ENCODE data around the gene BTBD18.
A peak's percentile ranks its signal among the peaks of the same experiment; 100 is the strongest.

BTBD18 gene

DNA sequence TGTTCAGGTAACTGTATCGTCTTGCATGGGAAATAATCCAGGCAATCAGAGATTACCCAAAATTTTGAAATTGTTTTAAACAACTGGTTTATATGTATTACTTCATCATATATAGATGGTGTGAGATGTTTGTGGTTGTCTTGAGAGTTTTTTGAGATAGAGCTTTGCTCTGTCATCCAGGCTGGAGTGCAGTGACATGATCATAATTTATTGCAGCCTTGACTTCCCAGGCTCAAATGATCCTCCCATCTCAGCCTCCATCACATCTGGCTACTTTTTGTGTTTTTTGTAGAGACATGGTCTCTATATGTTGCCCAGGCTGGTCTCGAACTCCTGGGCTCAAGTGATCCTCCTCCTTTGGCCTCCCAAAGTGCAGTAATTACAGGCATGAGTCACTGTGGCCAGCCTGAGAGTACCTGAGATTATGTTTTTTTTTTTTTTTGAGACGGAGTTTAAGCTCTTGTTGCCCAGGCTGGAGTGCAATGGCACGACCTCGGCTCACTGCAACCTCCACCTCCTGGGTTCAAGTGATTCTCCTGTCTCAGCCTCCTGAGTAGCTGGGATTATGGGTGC, 21.5 kb upstream of the BTBD18 start:
- H3K27me3 ChIP-seq (ENCODE audit: control insufficient read depth in 1 of 2, insufficient read depth in 1 of 2, low read length in 2 of 2) = no peaks in the 10 kb centered on the region
- no peak overlapping the region for H3K4ac ChIP-seq (ENCODE audit: low read depth in 1 of 2, low read length in 2 of 2)
- DNase-seq = peak; percentile 15
- H2BK120ac ChIP-seq (ENCODE audit: low read depth, low read length) = no peak overlapping the region
- no peak overlapping the region for H2BK5ac ChIP-seq (ENCODE audit: low read depth, low read length, poor library complexity, severe bottlenecking)
- no peak overlapping the region for H4K91ac ChIP-seq (ENCODE audit: low read length)
- no peak overlapping the region for H2BK12ac ChIP-seq (ENCODE audit: low read length in 2 of 2)
- no peaks in the 10 kb centered on the region for H3K9me3 ChIP-seq (ENCODE audit: control insufficient read depth, low read length)
- H3K4me1 ChIP-seq (ENCODE audit: control insufficient read depth, insufficient read depth, low read depth, low read length) = peaks cover 10% of the 10 kb centered on the region
- no peak overlapping the region for H2AK5ac ChIP-seq (ENCODE audit: low read length, severe bottlenecking)
- no peak overlapping the region for H3K14ac ChIP-seq (ENCODE audit: low read length in 2 of 2)
- no peak overlapping the region for H2AFZ ChIP-seq (ENCODE audit: low read depth, low read length)
- H2BK15ac ChIP-seq (ENCODE audit: low read depth, poor library complexity, severe bottlenecking) = no peak overlapping the region
- no peaks in the 10 kb centered on the region for H3K79me1 ChIP-seq (replicated peaks; ENCODE audit: low read length, poor library complexity, severe bottlenecking)
- no peak overlapping the region for H3K9ac ChIP-seq (ENCODE audit: low read length)
- H3K23ac ChIP-seq (ENCODE audit: low read length in 2 of 2) = no peak overlapping the region
- H3K18ac ChIP-seq (ENCODE audit: low read depth in 1 of 2, low read length in 2 of 2) = peak overlapping the region in 1 of 2 experiments; percentile 33
- H3K27ac ChIP-seq (ENCODE audit: low read length, poor library complexity, severe bottlenecking) = peak overlapping the region; percentile 20
- H3K36me3 ChIP-seq (ENCODE audit: control insufficient read depth in 1 of 2, insufficient read depth in 2 of 2, low read depth in 1 of 2, low read length in 2 of 2) = no peaks in the 10 kb centered on the region
- whole genome bisulfite sequencing = 88% methylated on average over 4 of the region's 5 CpGs
- H3K4me3 ChIP-seq (ENCODE audit: insufficient read depth in 1 of 2, low read depth in 1 of 2, low read length in 2 of 2) = no peak overlapping the region
- no peak overlapping the region for H4K8ac ChIP-seq (ENCODE audit: low read length)
- no peak overlapping the region for H3K4me2 ChIP-seq (ENCODE audit: low read length, poor library complexity, severe bottlenecking)

DNA sequence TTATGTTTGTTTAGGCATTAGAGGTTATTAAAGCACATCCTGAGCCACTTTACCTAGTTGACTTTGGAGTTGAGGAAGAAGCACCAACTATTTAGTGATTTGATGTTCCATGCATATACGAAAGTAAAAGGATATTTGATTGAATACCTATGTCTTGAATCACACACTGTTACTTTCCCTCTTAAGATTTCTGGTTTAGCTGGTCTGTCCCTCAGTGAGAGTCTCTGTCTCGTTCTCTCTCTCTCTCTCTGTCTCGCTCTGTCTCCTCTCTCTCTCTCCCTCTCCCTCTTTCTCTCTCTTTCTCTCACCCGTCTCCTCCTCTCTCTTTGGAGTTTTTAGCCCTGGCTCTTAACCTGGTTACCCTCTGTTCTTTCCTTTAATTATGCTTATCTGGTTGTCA, 20.9 kb upstream of the BTBD18 start:
- Histone ChIP-seq H2AK5ac (ENCODE audit: low read length, severe bottlenecking) (no peak overlapping the region), H2AFZ (ENCODE audit: low read depth, low read length) (no peak overlapping the region), H3K4ac (ENCODE audit: low read depth in 1 of 2, low read length in 2 of 2) (no peak overlapping the region)

DNA sequence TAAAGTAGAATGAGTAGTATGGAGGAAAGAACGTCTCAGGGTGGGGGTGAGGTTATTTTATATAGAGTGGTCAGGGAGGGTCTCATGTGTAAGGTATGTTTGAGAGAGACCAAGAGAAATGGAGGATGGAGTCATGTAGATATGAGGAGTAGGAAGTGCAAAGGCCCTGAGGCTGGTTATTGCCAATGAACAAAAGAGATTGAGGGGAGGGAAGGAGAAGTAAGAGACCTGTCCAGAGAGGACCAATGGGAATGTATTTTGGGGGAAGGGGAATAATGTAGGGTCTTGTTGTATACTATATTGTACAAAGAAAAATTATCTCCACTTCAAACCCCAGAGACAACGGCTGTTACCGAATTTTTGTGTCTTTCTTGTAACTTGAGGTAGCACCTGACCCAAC, 19.7 kb upstream of the BTBD18 start:
- Histone ChIP-seq H3K9me3 (ENCODE audit: control insufficient read depth, low read length) (no peaks in the 10 kb centered on the region), H3K36me3 (ENCODE audit: control insufficient read depth in 1 of 2, insufficient read depth in 2 of 2, low read depth in 1 of 2, low read length in 2 of 2) (no peaks in the 10 kb centered on the region), H2BK15ac (ENCODE audit: low read depth, poor library complexity, severe bottlenecking) (no peak overlapping the region), H3K4me2 (ENCODE audit: low read length, poor library complexity, severe bottlenecking) (no peak overlapping the region), H3K27ac (ENCODE audit: low read length, poor library complexity, severe bottlenecking) (no peak overlapping the region), H2BK120ac (ENCODE audit: low read depth, low read length) (no peak overlapping the region), H2BK5ac (ENCODE audit: low read depth, low read length, poor library complexity, severe bottlenecking) (no peak overlapping the region), H3K14ac (ENCODE audit: low read length in 2 of 2) (no peak overlapping the region), H3K27me3 (ENCODE audit: control insufficient read depth in 1 of 2, insufficient read depth in 1 of 2, low read length in 2 of 2) (no peaks in the 10 kb centered on the region), H4K8ac (ENCODE audit: low read length) (no peak overlapping the region), H4K91ac (ENCODE audit: low read length) (no peak overlapping the region), H3K18ac (ENCODE audit: low read depth in 1 of 2, low read length in 2 of 2) (no peak overlapping the region), H3K4ac (ENCODE audit: low read depth in 1 of 2, low read length in 2 of 2) (no peak overlapping the region), H2AK5ac (ENCODE audit: low read length, severe bottlenecking) (no peak overlapping the region), H2AFZ (ENCODE audit: low read depth, low read length) (no peak overlapping the region), H3K23ac (ENCODE audit: low read length in 2 of 2) (no peak overlapping the region), H2BK12ac (ENCODE audit: low read length in 2 of 2) (no peak overlapping the region), H3K4me1 (ENCODE audit: control insufficient read depth, insufficient read depth, low read depth, low read length) (peaks cover 4% of the 10 kb centered on the region), H3K9ac (ENCODE audit: low read length) (no peak overlapping the region), H3K4me3 (ENCODE audit: insufficient read depth in 1 of 2, low read depth in 1 of 2, low read length in 2 of 2) (no peak overlapping the region), H3K79me1 (replicated peaks; ENCODE audit: low read length, poor library complexity, severe bottlenecking) (no peaks in the 10 kb centered on the region)
- 86% methylated on average over 1 of the region's 3 CpGs for WGBS
- DNase-seq = no peak

More for the DNA sequence above, 20.9 kb upstream of the BTBD18 start:
- Histone ChIP-seq H2BK12ac (ENCODE audit: low read length in 2 of 2) (no peak overlapping the region), H2BK5ac (ENCODE audit: low read depth, low read length, poor library complexity, severe bottlenecking) (no peak overlapping the region), H3K14ac (ENCODE audit: low read length in 2 of 2) (no peak overlapping the region), H3K27ac (ENCODE audit: low read length, poor library complexity, severe bottlenecking) (no peak overlapping the region), H4K91ac (ENCODE audit: low read length) (no peak overlapping the region), H4K8ac (ENCODE audit: low read length) (no peak overlapping the region), H3K27me3 (ENCODE audit: control insufficient read depth in 1 of 2, insufficient read depth in 1 of 2, low read length in 2 of 2) (no peaks in the 10 kb centered on the region), H3K9ac (ENCODE audit: low read length) (no peak overlapping the region), H3K79me1 (replicated peaks; ENCODE audit: low read length, poor library complexity, severe bottlenecking) (no peaks in the 10 kb centered on the region), H2BK15ac (ENCODE audit: low read depth, poor library complexity, severe bottlenecking) (no peak overlapping the region), H3K4me1 (ENCODE audit: control insufficient read depth, insufficient read depth, low read depth, low read length) (peaks cover 8% of the 10 kb centered on the region), H3K18ac (ENCODE audit: low read depth in 1 of 2, low read length in 2 of 2) (no peak overlapping the region), H3K23ac (ENCODE audit: low read length in 2 of 2) (no peak overlapping the region), H3K4me2 (ENCODE audit: low read length, poor library complexity, severe bottlenecking) (no peak overlapping the region), H3K36me3 (ENCODE audit: control insufficient read depth in 1 of 2, insufficient read depth in 2 of 2, low read depth in 1 of 2, low read length in 2 of 2) (no peaks in the 10 kb centered on the region), H3K9me3 (ENCODE audit: control insufficient read depth, low read length) (no peaks in the 10 kb centered on the region), H3K4me3 (ENCODE audit: insufficient read depth in 1 of 2, low read depth in 1 of 2, low read length in 2 of 2) (no peak overlapping the region), H2BK120ac (ENCODE audit: low read depth, low read length) (no peak overlapping the region)
- 64% methylated on average over 4 of the region's 4 CpGs for WGBS
- DNase-seq = peak; percentile 55

DNA sequence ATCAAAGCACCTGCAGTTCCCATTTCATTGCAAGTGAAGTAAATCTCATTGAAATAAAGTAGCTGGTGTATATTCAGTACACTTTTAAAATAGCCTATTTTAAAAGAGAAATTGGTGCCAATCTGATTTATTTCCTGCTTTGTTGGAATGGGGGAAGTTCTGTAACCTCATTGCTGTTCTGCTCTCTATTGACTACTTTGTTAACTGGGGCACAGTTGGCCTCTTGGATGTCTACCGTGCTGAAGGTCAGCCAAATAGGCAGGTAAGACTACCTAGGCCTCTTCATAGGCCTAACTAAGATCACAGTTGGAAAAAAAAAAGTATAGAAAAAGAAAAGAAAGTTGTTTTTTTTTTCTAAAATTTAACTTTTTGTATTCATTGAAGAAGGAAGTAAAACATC, 19.2 kb upstream of the BTBD18 start:
- H3K27me3 ChIP-seq (ENCODE audit: control insufficient read depth in 1 of 2, insufficient read depth in 1 of 2, low read length in 2 of 2) = no peaks in the 10 kb centered on the region
- H2AFZ ChIP-seq (ENCODE audit: low read depth, low read length) = no peak overlapping the region
- H3K14ac ChIP-seq (ENCODE audit: low read length in 2 of 2) = no peak overlapping the region
- no peak overlapping the region for H3K9ac ChIP-seq (ENCODE audit: low read length)
- no peak overlapping the region for H3K4me3 ChIP-seq (ENCODE audit: insufficient read depth in 1 of 2, low read depth in 1 of 2, low read length in 2 of 2)
- H2AK5ac ChIP-seq (ENCODE audit: low read length, severe bottlenecking) = no peak overlapping the region
- no CpG with 5 or more reads among the region's 1 CpG for WGBS
- no peak overlapping the region for H2BK12ac ChIP-seq (ENCODE audit: low read length in 2 of 2)
- H4K91ac ChIP-seq (ENCODE audit: low read length) = no peak overlapping the region
- H3K79me1 ChIP-seq (replicated peaks; ENCODE audit: low read length, poor library complexity, severe bottlenecking) = no peaks in the 10 kb centered on the region
- H3K18ac ChIP-seq (ENCODE audit: low read depth in 1 of 2, low read length in 2 of 2) = no peak overlapping the region
- H2BK120ac ChIP-seq (ENCODE audit: low read depth, low read length) = no peak overlapping the region
- H4K8ac ChIP-seq (ENCODE audit: low read length) = no peak overlapping the region
- no peaks in the 10 kb centered on the region for H3K9me3 ChIP-seq (ENCODE audit: control insufficient read depth, low read length)
- no peak overlapping the region for H2BK5ac ChIP-seq (ENCODE audit: low read depth, low read length, poor library complexity, severe bottlenecking)
- H3K27ac ChIP-seq (ENCODE audit: low read length, poor library complexity, severe bottlenecking) = no peak overlapping the region
- H3K23ac ChIP-seq (ENCODE audit: low read length in 2 of 2) = no peak overlapping the region
- H3K4ac ChIP-seq (ENCODE audit: low read depth in 1 of 2, low read length in 2 of 2) = no peak overlapping the region
- DNase-seq = no peak
- peaks cover 5% of the 10 kb centered on the region for H3K4me1 ChIP-seq (ENCODE audit: control insufficient read depth, insufficient read depth, low read depth, low read length)
- H3K36me3 ChIP-seq (ENCODE audit: control insufficient read depth in 1 of 2, insufficient read depth in 2 of 2, low read depth in 1 of 2, low read length in 2 of 2) = no peaks in the 10 kb centered on the region
- H2BK15ac ChIP-seq (ENCODE audit: low read depth, poor library complexity, severe bottlenecking) = no peak overlapping the region
- no peak overlapping the region for H3K4me2 ChIP-seq (ENCODE audit: low read length, poor library complexity, severe bottlenecking)
